ENCODE results near the gene ANO10.

ANO10 gene

DNA sequence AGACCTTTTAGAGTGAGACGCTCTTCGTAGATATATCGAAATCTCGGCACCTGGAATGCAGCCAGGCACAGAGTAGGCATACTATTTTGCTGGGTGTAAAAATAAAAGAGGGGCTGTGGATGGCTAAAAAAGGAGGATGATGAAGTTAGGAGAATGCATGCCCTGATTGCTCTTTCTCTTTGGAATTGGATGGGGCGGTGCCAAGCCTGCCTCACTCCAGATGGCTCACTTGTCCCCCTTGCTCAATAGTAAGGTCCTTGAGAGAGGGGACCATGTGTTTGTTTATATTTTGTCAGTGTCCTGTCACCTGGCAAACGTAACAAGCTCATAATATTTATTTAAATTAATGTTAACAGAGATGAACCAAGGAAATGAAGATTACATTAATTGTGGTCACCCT lies 302.4 kb downstream of the ANO10 start:
- H3K9ac ChIP-seq (ENCODE audit: low read depth, low read length, poor library complexity), result no peak overlapping the region
- no peak overlapping the region for H4K8ac ChIP-seq (ENCODE audit: low read depth, low read length)
- no peak overlapping the region for H3K14ac ChIP-seq (ENCODE audit: low read length)
- H3K4me3 ChIP-seq (ENCODE audit: low read length in 2 of 2), result no peak overlapping the region
- no peaks in the 10 kb centered on the region for H3K27me3 ChIP-seq (ENCODE audit: control insufficient read depth in 3 of 3, insufficient read depth in 3 of 3, low read depth in 1 of 3, low read length in 3 of 3)
- peaks cover 0 to 9% of the 10 kb centered on the region in 2 donors for H3K4me1 ChIP-seq (ENCODE audit: control insufficient read depth in 2 of 2, insufficient read depth in 1 of 2, low read depth in 1 of 2, low read length in 2 of 2)
- no peak overlapping the region for H2AK5ac ChIP-seq (ENCODE audit: low read depth, low read length)
- H4K91ac ChIP-seq (ENCODE audit: low read depth, low read length, poor library complexity), result no peak overlapping the region
- no peak overlapping the region for H3K4me2 ChIP-seq (ENCODE audit: insufficient read depth, low read length, poor library complexity, severe bottlenecking)
- no peak overlapping the region for H3K18ac ChIP-seq (ENCODE audit: low read length)
- H3K79me1 ChIP-seq (ENCODE audit: low read depth, low read length), result peaks cover 5% of the 10 kb centered on the region
- no peak overlapping the region for H2BK12ac ChIP-seq (ENCODE audit: low read length)
- no peak overlapping the region for H2BK120ac ChIP-seq (ENCODE audit: low read depth, low read length)
- H2BK15ac ChIP-seq (ENCODE audit: low read length), result no peak overlapping the region
- H2BK5ac ChIP-seq (ENCODE audit: low read length), result no peak overlapping the region
- H3K9me3 ChIP-seq (replicated peaks in 1 of 2; ENCODE audit: control insufficient read depth in 2 of 2, insufficient read depth in 1 of 2, low read depth in 1 of 2, low read length in 2 of 2), result no peaks in the 10 kb centered on the region
- no peak overlapping the region for H2AFZ ChIP-seq (ENCODE audit: low read length)
- WGBS, 2 donors (ENCODE audit: extremely low coverage in 2 of 2, insufficient read length in 2 of 2, insufficient replicate concordance in 1 of 2), result no CpG with 5 or more reads among the region's 6 CpGs
- no peak overlapping the region for H3K23ac ChIP-seq (ENCODE audit: low read depth, low read length, poor library complexity)
- H3K4ac ChIP-seq (ENCODE audit: low read length), result no peak overlapping the region
- DNase-seq (ENCODE audit: low spot score), result no peak
- peaks cover 0 to 23% of the 10 kb centered on the region in 2 donors for H3K36me3 ChIP-seq (replicated peaks in 1 of 2; ENCODE audit: control insufficient read depth in 2 of 2, insufficient read depth in 2 of 2, low read length in 2 of 2)
- H3K27ac ChIP-seq (replicated peaks; ENCODE audit: low read length), result no peak overlapping the region

DNA sequence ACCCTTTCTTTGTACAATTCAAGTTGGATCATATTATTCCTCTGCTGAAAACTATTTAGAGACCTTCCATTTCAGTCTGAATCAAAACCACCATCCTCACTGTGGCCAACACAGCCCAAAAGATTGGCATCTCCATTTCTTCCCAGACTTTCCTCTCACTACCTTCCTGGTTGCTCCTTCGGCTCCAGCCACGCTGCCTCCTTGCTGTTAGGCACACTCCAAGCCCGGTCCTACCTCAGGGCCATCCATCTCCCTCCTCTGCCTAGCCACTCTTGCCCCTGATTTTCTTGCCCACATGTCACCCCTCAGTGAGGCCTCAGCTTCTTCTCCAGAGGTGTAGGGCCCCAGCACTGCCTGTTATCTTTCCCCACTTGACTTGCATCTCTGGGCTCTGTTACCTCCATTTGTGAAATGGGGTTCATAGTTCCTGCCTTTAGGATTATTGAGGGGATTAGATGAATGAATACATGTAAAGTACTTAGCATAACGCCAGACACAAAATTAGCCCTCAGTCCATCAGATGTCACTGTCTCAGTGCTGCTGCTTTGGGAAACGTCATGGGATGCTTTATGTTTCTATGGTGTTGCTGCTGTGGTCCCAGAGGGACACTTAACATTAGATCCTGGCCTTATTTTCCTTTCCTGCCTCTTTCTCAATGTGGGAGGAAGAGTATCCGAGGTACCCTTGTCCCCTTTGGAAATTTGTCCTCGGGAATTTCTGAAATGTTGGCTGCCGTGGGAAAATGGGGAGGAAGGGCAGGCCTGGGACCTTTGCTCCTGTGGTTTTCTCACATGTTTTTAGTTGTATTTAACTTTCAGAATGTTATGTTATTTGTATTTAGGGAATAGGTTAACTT lies 304.1 kb downstream of the ANO10 start:
- H3K4me2 ChIP-seq (ENCODE audit: insufficient read depth, low read length, poor library complexity, severe bottlenecking), result peak overlapping the region; percentile 23
- no peak overlapping the region for H2BK12ac ChIP-seq (ENCODE audit: low read length)
- H3K18ac ChIP-seq (ENCODE audit: low read length), result peak overlapping the region; percentile 83
- no peak overlapping the region for H3K9ac ChIP-seq (ENCODE audit: low read depth, low read length, poor library complexity)
- no peak overlapping the region for H4K91ac ChIP-seq (ENCODE audit: low read depth, low read length, poor library complexity)
- H3K36me3 ChIP-seq (replicated peaks in 1 of 2; ENCODE audit: control insufficient read depth in 2 of 2, insufficient read depth in 2 of 2, low read length in 2 of 2), result peaks cover 0 to 25% of the 10 kb centered on the region in 2 donors
- DNase-seq (ENCODE audit: low spot score), result no peak
- no peak overlapping the region for H2BK5ac ChIP-seq (ENCODE audit: low read length)
- H3K9me3 ChIP-seq (replicated peaks in 1 of 2; ENCODE audit: control insufficient read depth in 2 of 2, insufficient read depth in 1 of 2, low read depth in 1 of 2, low read length in 2 of 2), result no peaks in the 10 kb centered on the region
- H3K14ac ChIP-seq (ENCODE audit: low read length), result no peak overlapping the region
- no peak overlapping the region for H2AFZ ChIP-seq (ENCODE audit: low read length)
- H3K27me3 ChIP-seq (ENCODE audit: control insufficient read depth in 3 of 3, insufficient read depth in 3 of 3, low read depth in 1 of 3, low read length in 3 of 3), result no peaks in the 10 kb centered on the region
- H3K23ac ChIP-seq (ENCODE audit: low read depth, low read length, poor library complexity), result no peak overlapping the region
- H4K8ac ChIP-seq (ENCODE audit: low read depth, low read length), result peak overlapping the region; percentile 44
- H3K4me3 ChIP-seq (ENCODE audit: low read length in 2 of 2), result no peak overlapping the region
- no peak overlapping the region for H3K4ac ChIP-seq (ENCODE audit: low read length)
- no CpG with 5 or more reads among the region's 8 CpGs for WGBS, 2 donors (ENCODE audit: extremely low coverage in 2 of 2, insufficient read length in 2 of 2, insufficient replicate concordance in 1 of 2)
- H3K79me1 ChIP-seq (ENCODE audit: low read depth, low read length), result peaks cover 5% of the 10 kb centered on the region
- peak overlapping the region; percentile 23 for H2BK15ac ChIP-seq (ENCODE audit: low read length)
- H3K27ac ChIP-seq (replicated peaks; ENCODE audit: low read length), result peak overlapping the region; percentile 19
- peaks cover 0 to 9% of the 10 kb centered on the region in 2 donors for H3K4me1 ChIP-seq (ENCODE audit: control insufficient read depth in 2 of 2, insufficient read depth in 1 of 2, low read depth in 1 of 2, low read length in 2 of 2)
- H2AK5ac ChIP-seq (ENCODE audit: low read depth, low read length), result no peak overlapping the region
- H2BK120ac ChIP-seq (ENCODE audit: low read depth, low read length), result no peak overlapping the region

DNA sequence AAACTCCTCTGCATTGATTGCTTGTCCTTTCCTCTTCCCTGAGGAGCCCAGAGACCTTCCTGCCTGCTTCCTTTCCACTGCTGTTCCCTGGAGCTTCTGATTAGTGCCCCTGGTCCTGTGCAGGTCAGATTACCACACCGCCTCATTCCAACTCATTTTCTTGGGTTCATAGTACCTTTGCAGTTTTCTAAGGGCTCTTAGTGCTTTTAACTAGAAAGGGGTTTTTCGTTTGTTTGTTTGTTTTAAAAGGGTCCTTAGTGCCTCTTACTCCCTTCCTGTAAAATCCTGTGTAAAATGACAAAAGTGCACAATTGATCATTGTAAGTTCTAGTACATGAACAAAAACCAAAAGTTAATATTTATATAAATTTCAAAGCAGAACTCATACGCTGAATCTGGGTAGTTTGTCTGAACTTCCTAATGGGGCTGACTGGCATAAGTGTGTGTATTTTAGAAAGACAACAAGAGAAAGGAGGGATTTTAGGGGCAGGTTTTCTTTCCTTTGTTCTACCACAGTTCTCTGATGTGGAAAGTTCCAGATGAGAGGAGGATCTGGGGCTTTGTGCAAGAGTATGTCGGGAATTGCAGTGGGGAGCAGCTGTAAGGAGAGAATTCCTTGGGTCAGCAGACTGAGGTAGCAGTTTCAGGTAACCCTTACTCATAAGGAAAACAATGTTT lies 304.9 kb downstream of the ANO10 start:
- H3K27ac ChIP-seq (replicated peaks; ENCODE audit: low read length), result no peak overlapping the region

More for the DNA sequence above, 304.9 kb downstream of the ANO10 start:
- no peak overlapping the region for H3K4me3 ChIP-seq (ENCODE audit: low read length in 2 of 2)
- H2BK15ac ChIP-seq (ENCODE audit: low read length), result no peak overlapping the region
- no CpG with 5 or more reads among the region's 4 CpGs for WGBS, 2 donors (ENCODE audit: extremely low coverage in 2 of 2, insufficient read length in 2 of 2, insufficient replicate concordance in 1 of 2)
- peaks cover 0 to 33% of the 10 kb centered on the region in 2 donors for H3K36me3 ChIP-seq (replicated peaks in 1 of 2; ENCODE audit: control insufficient read depth in 2 of 2, insufficient read depth in 2 of 2, low read length in 2 of 2)
- no peak overlapping the region for H2AFZ ChIP-seq (ENCODE audit: low read length)
- no peaks in the 10 kb centered on the region for H3K9me3 ChIP-seq (replicated peaks in 1 of 2; ENCODE audit: control insufficient read depth in 2 of 2, insufficient read depth in 1 of 2, low read depth in 1 of 2, low read length in 2 of 2)
- no peak overlapping the region for H4K91ac ChIP-seq (ENCODE audit: low read depth, low read length, poor library complexity)
- H3K27me3 ChIP-seq (ENCODE audit: control insufficient read depth in 3 of 3, insufficient read depth in 3 of 3, low read depth in 1 of 3, low read length in 3 of 3), result no peaks in the 10 kb centered on the region
- H3K4me1 ChIP-seq (ENCODE audit: control insufficient read depth in 2 of 2, insufficient read depth in 1 of 2, low read depth in 1 of 2, low read length in 2 of 2), result peaks cover 0 to 9% of the 10 kb centered on the region in 2 donors
- peaks cover 5% of the 10 kb centered on the region for H3K79me1 ChIP-seq (ENCODE audit: low read depth, low read length)
- H3K14ac ChIP-seq (ENCODE audit: low read length), result no peak overlapping the region
- H2AK5ac ChIP-seq (ENCODE audit: low read depth, low read length), result no peak overlapping the region
- H3K4me2 ChIP-seq (ENCODE audit: insufficient read depth, low read length, poor library complexity, severe bottlenecking), result no peak overlapping the region
- H3K9ac ChIP-seq (ENCODE audit: low read depth, low read length, poor library complexity), result no peak overlapping the region
- H4K8ac ChIP-seq (ENCODE audit: low read depth, low read length), result no peak overlapping the region
- H3K23ac ChIP-seq (ENCODE audit: low read depth, low read length, poor library complexity), result no peak overlapping the region
- no peak for DNase-seq (ENCODE audit: low spot score)
- no peak overlapping the region for H2BK120ac ChIP-seq (ENCODE audit: low read depth, low read length)
- H2BK12ac ChIP-seq (ENCODE audit: low read length), result no peak overlapping the region
- H3K18ac ChIP-seq (ENCODE audit: low read length), result no peak overlapping the region
- H3K4ac ChIP-seq (ENCODE audit: low read length), result no peak overlapping the region
- no peak overlapping the region for H2BK5ac ChIP-seq (ENCODE audit: low read length)
